ENCODE results near the gene SERPINA4.

Gene SERPINA4

DNA sequence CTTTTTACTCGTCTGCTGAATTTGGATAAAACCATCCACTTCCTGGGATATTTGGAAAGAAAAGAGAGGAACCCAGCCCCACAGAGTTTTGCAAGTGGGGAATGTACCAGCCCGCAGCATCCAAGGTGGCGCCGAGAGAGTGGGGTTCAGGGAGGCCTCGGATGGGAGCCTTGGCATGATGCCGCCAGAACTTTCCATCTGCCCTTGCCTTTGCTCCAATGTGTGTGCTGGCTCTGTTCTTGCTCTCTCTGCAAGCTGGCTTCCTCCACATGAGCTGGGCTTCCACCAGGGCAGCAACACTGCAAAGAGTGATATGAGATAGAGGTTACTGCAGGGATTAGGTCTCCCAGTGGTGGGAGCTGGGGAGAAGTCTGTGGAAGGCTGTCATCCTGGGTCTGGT, 45.4 kb upstream of the SERPINA4 start:
- H3K4me1 ChIP-seq (ENCODE audit: control insufficient read depth, low read length): no peaks in the 10 kb centered on the region
- H3K4me3 ChIP-seq (ENCODE audit: low read length): no peak overlapping the region
- peaks cover 17% of the 10 kb centered on the region; the same call in 1 of the 2 replicates for H3K27me3 ChIP-seq (ENCODE audit: control insufficient read depth, low read length)
- TF ChIP-seq EZH2phosphoT487 (IDR thresholded peaks at IDR 0.05; ENCODE audit: borderline replicate concordance, low read length): no peak
- TF ChIP-seq, protein P1, sequence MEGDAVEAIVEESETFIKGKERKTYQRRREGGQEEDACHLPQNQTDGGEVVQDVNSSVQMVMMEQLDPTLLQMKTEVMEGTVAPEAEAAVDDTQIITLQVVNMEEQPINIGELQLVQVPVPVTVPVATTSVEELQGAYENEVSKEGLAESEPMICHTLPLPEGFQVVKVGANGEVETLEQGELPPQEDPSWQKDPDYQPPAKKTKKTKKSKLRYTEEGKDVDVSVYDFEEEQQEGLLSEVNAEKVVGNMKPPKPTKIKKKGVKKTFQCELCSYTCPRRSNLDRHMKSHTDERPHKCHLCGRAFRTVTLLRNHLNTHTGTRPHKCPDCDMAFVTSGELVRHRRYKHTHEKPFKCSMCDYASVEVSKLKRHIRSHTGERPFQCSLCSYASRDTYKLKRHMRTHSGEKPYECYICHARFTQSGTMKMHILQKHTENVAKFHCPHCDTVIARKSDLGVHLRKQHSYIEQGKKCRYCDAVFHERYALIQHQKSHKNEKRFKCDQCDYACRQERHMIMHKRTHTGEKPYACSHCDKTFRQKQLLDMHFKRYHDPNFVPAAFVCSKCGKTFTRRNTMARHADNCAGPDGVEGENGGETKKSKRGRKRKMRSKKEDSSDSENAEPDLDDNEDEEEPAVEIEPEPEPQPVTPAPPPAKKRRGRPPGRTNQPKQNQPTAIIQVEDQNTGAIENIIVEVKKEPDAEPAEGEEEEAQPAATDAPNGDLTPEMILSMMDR (IDR thresholded peaks at IDR 0.05; ENCODE audit: low read depth, low read length, poor library complexity, severe bottlenecking): no peak
- no peaks in the 10 kb centered on the region for H4K20me1 ChIP-seq (ENCODE audit: control insufficient read depth, insufficient read depth, low read depth, low read length)
- no peaks in the 10 kb centered on the region for H3K36me3 ChIP-seq (ENCODE audit: control insufficient read depth, low read length)
- H3K9me3 ChIP-seq (ENCODE audit: control insufficient read depth, insufficient read depth, low read length): no peaks in the 10 kb centered on the region
- H3K9me2 ChIP-seq (replicated peaks; ENCODE audit: control insufficient read depth, low read length): no peaks in the 10 kb centered on the region
- H3K4me2 ChIP-seq (ENCODE audit: low read length): no peak overlapping the region
- no peaks in the 10 kb centered on the region for H3F3A ChIP-seq (ENCODE audit: control insufficient read depth, insufficient read depth)
- no peak overlapping the region for H3K27ac ChIP-seq (ENCODE audit: low read depth, low read length)
- H3K79me2 ChIP-seq (ENCODE audit: control insufficient read depth, low read length): no peaks in the 10 kb centered on the region

DNA sequence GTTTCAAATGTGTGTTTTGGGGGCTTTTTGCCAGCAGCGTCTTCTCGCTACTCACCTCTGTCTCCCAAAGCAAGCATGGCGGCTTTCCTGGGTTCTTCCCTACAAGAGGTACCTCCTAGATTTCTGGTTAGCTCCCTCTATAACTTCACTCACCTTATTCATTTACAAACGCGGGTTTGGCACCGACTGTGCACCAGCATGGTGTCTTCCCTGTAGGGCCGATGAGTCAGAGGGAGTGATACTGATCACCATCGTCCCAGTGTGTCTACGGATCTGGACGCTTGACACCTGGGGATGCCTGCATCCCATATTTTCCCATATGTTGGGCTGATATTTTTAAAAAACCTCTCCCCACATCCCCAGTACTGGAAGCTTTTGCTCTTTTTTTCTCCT, 44.0 kb upstream of the SERPINA4 start:
- Histone ChIP-seq H4K20me1 (ENCODE audit: control insufficient read depth, insufficient read depth, low read depth, low read length) (no peaks in the 10 kb centered on the region), H3K27ac (ENCODE audit: low read depth, low read length) (no peak overlapping the region), H3K4me3 (ENCODE audit: low read length) (no peak overlapping the region), H3K79me2 (ENCODE audit: control insufficient read depth, low read length) (no peaks in the 10 kb centered on the region), H3K4me2 (ENCODE audit: low read length) (no peak overlapping the region), H3K27me3 (ENCODE audit: control insufficient read depth, low read length) (peaks cover 17% of the 10 kb centered on the region; the same call in 1 of the 2 replicates), H3K9me3 (ENCODE audit: control insufficient read depth, insufficient read depth, low read length) (no peaks in the 10 kb centered on the region), H3K9me2 (replicated peaks; ENCODE audit: control insufficient read depth, low read length) (no peaks in the 10 kb centered on the region), H3K36me3 (ENCODE audit: control insufficient read depth, low read length) (no peaks in the 10 kb centered on the region), H3K4me1 (ENCODE audit: control insufficient read depth, low read length) (no peaks in the 10 kb centered on the region), H3F3A (ENCODE audit: control insufficient read depth, insufficient read depth) (no peaks in the 10 kb centered on the region)
- TF ChIP-seq EZH2phosphoT487 (IDR thresholded peaks at IDR 0.05; ENCODE audit: borderline replicate concordance, low read length): no peak
- TF ChIP-seq, protein P1 (IDR thresholded peaks at IDR 0.05; ENCODE audit: low read depth, low read length, poor library complexity, severe bottlenecking): no peak

DNA sequence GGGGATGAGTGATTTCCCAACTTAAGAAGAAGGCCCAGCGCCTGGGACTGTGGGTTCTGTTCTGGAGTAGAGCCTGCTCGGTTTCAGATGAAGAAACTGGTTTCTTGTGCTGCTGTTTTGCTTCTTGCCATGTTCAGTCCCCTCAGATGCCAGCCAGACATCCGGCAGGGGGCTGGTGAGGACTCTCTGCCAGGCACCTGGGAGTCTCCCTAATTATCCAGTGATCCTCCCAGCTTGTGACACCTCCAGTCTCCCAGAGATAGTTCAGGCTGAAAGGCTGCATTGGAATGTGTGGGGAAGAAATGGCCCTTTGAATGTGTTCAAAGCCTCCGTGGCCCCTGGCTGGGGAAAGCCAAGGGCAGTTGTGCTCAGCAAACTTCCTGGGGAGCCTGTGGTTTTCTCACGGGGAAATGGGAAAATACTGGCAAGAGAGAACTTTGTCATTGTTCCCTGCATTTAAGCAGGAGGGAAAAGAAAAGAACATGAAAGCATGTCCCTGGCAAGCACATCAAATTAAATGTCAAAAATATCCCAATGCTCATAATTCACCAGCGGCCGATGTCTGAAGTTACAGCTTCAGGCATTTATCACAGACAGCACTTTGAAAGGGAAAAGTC, 43.5 kb upstream of the SERPINA4 start:
- H3F3A ChIP-seq (ENCODE audit: control insufficient read depth, insufficient read depth): no peaks in the 10 kb centered on the region
- H3K9me2 ChIP-seq (replicated peaks; ENCODE audit: control insufficient read depth, low read length): no peaks in the 10 kb centered on the region
- no peak overlapping the region for H3K4me2 ChIP-seq (ENCODE audit: low read length)
- H3K4me3 ChIP-seq (ENCODE audit: low read length): no peak overlapping the region
- no peaks in the 10 kb centered on the region for H3K9me3 ChIP-seq (ENCODE audit: control insufficient read depth, insufficient read depth, low read length)
- no peaks in the 10 kb centered on the region for H3K4me1 ChIP-seq (ENCODE audit: control insufficient read depth, low read length)
- TF ChIP-seq, protein P1 (IDR thresholded peaks at IDR 0.05; ENCODE audit: low read depth, low read length, poor library complexity, severe bottlenecking): no peak
- no peak for TF ChIP-seq EZH2phosphoT487 (IDR thresholded peaks at IDR 0.05; ENCODE audit: borderline replicate concordance, low read length)
- H4K20me1 ChIP-seq (ENCODE audit: control insufficient read depth, insufficient read depth, low read depth, low read length): no peaks in the 10 kb centered on the region
- H3K27me3 ChIP-seq (ENCODE audit: control insufficient read depth, low read length): peaks cover 17% of the 10 kb centered on the region; the same call in 1 of the 2 replicates
- no peak overlapping the region for H3K27ac ChIP-seq (ENCODE audit: low read depth, low read length)
- H3K79me2 ChIP-seq (ENCODE audit: control insufficient read depth, low read length): no peaks in the 10 kb centered on the region
- H3K36me3 ChIP-seq (ENCODE audit: control insufficient read depth, low read length): no peaks in the 10 kb centered on the region
